Measurements from ENCODE around the gene PRX.

Gene PRX

DNA sequence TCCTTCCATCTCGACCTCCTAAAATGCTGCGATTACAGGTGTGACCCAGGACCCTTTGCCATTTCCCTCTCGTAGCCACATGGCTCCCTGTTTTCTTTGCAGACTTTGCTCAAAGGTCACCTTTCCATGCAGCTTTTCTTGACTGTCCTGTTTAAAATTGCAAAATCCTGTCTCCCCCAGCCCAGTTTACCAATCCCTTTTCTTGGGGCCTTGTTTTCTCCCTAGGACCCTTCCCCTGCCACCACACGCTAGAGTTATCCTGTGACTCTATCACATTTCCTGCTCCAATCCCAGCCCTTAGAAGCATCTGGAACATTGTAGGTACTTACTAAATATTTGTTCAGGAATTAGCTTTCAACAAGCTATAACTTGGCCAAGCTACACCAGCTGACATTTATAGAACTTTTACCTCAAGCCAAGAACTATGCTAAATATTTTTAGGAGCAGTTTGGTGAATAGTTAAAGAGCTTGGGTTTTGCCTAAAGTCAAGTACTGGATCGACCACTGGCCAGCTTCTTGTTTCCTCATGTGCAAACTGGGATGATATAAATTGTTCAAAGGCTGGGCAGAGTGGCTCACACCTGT, 40.1 kb upstream of the PRX start:
- H3K79me2 ChIP-seq (ENCODE audit: insufficient read depth, low read length): no peaks in the 10 kb centered on the region
- no peaks in the 10 kb centered on the region for H3K36me3 ChIP-seq (ENCODE audit: insufficient read depth, low read length)
- H2AFZ ChIP-seq (ENCODE audit: low read length): no peak overlapping the region
- H3K9me3 ChIP-seq (ENCODE audit: insufficient read depth, low read depth, low read length): no peaks in the 10 kb centered on the region
- no peak for TF ChIP-seq EZH2phosphoT487 (IDR thresholded peaks at IDR 0.05; ENCODE audit: borderline replicate concordance)
- TF ChIP-seq, protein P1, sequence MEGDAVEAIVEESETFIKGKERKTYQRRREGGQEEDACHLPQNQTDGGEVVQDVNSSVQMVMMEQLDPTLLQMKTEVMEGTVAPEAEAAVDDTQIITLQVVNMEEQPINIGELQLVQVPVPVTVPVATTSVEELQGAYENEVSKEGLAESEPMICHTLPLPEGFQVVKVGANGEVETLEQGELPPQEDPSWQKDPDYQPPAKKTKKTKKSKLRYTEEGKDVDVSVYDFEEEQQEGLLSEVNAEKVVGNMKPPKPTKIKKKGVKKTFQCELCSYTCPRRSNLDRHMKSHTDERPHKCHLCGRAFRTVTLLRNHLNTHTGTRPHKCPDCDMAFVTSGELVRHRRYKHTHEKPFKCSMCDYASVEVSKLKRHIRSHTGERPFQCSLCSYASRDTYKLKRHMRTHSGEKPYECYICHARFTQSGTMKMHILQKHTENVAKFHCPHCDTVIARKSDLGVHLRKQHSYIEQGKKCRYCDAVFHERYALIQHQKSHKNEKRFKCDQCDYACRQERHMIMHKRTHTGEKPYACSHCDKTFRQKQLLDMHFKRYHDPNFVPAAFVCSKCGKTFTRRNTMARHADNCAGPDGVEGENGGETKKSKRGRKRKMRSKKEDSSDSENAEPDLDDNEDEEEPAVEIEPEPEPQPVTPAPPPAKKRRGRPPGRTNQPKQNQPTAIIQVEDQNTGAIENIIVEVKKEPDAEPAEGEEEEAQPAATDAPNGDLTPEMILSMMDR (conservative IDR thresholded peaks at IDR 0.05; ENCODE audit: low read length): no peak
- no peaks in the 10 kb centered on the region for H3F3A ChIP-seq (ENCODE audit: low read depth)
- H3K9ac ChIP-seq (ENCODE audit: low read depth, low read length, poor library complexity, severe bottlenecking): no peak overlapping the region
- no peaks in the 10 kb centered on the region for H4K20me1 ChIP-seq (ENCODE audit: insufficient read depth, low read length, poor library complexity, severe bottlenecking)
- H3K4me1 ChIP-seq (ENCODE audit: insufficient read depth, low read length, poor library complexity, severe bottlenecking): no peaks in the 10 kb centered on the region
- H3K4me2 ChIP-seq (ENCODE audit: low read depth, low read length, poor library complexity, severe bottlenecking): no peak overlapping the region
- no peak overlapping the region for H3K4me3 ChIP-seq (ENCODE audit: low read length, poor library complexity, severe bottlenecking)
- no peaks in the 10 kb centered on the region for H3K9me2 ChIP-seq (replicated peaks; ENCODE audit: low read depth, low read length)
- H3K27me3 ChIP-seq (ENCODE audit: insufficient read depth, low read length, poor library complexity, severe bottlenecking): no peaks in the 10 kb centered on the region

DNA sequence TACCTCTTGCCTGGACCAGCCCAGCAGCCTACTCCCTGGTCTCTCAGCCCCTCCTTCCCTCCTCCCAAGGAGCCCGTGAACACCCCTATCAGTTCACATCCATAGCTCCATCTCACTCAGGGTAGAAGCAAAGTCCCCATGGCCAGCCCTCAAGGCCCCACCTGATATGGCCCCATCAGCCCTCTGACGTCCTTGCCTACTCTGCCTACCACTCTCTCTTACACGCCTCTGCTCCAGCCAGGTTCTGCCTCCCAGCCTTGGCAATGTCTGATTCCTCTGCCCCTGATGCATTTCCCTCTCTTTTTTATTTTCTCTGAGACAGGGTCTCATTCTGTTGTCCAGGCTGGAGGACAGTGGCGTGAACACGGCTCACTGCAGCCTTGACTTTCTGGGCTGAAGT, 38.8 kb upstream of the PRX start:
- H3K79me2 ChIP-seq (ENCODE audit: insufficient read depth, low read length): no peaks in the 10 kb centered on the region
- TF ChIP-seq EZH2phosphoT487 (IDR thresholded peaks at IDR 0.05; ENCODE audit: borderline replicate concordance): no peak
- TF ChIP-seq, protein P1 (conservative IDR thresholded peaks at IDR 0.05; ENCODE audit: low read length): no peak
- H3K27me3 ChIP-seq (ENCODE audit: insufficient read depth, low read length, poor library complexity, severe bottlenecking): no peaks in the 10 kb centered on the region
- H3F3A ChIP-seq (ENCODE audit: low read depth): no peaks in the 10 kb centered on the region
- no peaks in the 10 kb centered on the region for H3K4me1 ChIP-seq (ENCODE audit: insufficient read depth, low read length, poor library complexity, severe bottlenecking)
- no peak overlapping the region for H2AFZ ChIP-seq (ENCODE audit: low read length)
- H3K9ac ChIP-seq (ENCODE audit: low read depth, low read length, poor library complexity, severe bottlenecking): no peak overlapping the region
- no peak overlapping the region for H3K4me2 ChIP-seq (ENCODE audit: low read depth, low read length, poor library complexity, severe bottlenecking)
- H3K9me3 ChIP-seq (ENCODE audit: insufficient read depth, low read depth, low read length): no peaks in the 10 kb centered on the region
- no peak overlapping the region for H3K4me3 ChIP-seq (ENCODE audit: low read length, poor library complexity, severe bottlenecking)
- no peaks in the 10 kb centered on the region for H3K36me3 ChIP-seq (ENCODE audit: insufficient read depth, low read length)
- no peaks in the 10 kb centered on the region for H3K9me2 ChIP-seq (replicated peaks; ENCODE audit: low read depth, low read length)
- no peaks in the 10 kb centered on the region for H4K20me1 ChIP-seq (ENCODE audit: insufficient read depth, low read length, poor library complexity, severe bottlenecking)

DNA sequence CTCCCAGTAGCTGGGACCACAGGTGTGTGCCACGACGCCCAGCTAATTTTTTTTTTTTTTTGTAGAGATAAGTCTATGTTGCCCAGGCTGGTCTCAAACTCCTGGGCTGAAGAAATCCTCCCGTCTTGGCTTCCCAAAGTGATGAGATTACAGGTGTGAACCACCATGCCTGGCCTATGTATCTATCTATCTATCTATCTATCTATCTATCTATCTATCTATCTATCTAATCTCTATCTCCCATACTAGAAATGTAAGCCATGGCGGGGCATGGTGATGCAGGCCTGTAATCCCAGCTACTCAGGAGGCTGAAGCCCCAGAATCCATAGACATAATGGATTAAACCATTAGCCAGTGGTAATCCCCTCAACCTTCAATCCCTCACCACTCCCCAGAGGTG, 37.5 kb upstream of the PRX start:
- no peak overlapping the region for H3K4me3 ChIP-seq (ENCODE audit: low read length, poor library complexity, severe bottlenecking)
- H3K9ac ChIP-seq (ENCODE audit: low read depth, low read length, poor library complexity, severe bottlenecking): no peak overlapping the region
- H3K36me3 ChIP-seq (ENCODE audit: insufficient read depth, low read length): no peaks in the 10 kb centered on the region
- no peak overlapping the region for H2AFZ ChIP-seq (ENCODE audit: low read length)
- no peaks in the 10 kb centered on the region for H3K9me3 ChIP-seq (ENCODE audit: insufficient read depth, low read depth, low read length)
- TF ChIP-seq EZH2phosphoT487 (IDR thresholded peaks at IDR 0.05; ENCODE audit: borderline replicate concordance): no peak
- TF ChIP-seq, protein P1 (conservative IDR thresholded peaks at IDR 0.05; ENCODE audit: low read length): no peak
- no peaks in the 10 kb centered on the region for H3F3A ChIP-seq (ENCODE audit: low read depth)
- H3K9me2 ChIP-seq (replicated peaks; ENCODE audit: low read depth, low read length): no peaks in the 10 kb centered on the region
- no peaks in the 10 kb centered on the region for H3K79me2 ChIP-seq (ENCODE audit: insufficient read depth, low read length)
- H3K4me1 ChIP-seq (ENCODE audit: insufficient read depth, low read length, poor library complexity, severe bottlenecking): no peaks in the 10 kb centered on the region
- H3K4me2 ChIP-seq (ENCODE audit: low read depth, low read length, poor library complexity, severe bottlenecking): no peak overlapping the region
- no peaks in the 10 kb centered on the region for H4K20me1 ChIP-seq (ENCODE audit: insufficient read depth, low read length, poor library complexity, severe bottlenecking)
- H3K27me3 ChIP-seq (ENCODE audit: insufficient read depth, low read length, poor library complexity, severe bottlenecking): no peaks in the 10 kb centered on the region

Measured in Loucy (cell line).